ENCODE results near the gene DGKQ.

DNA sequence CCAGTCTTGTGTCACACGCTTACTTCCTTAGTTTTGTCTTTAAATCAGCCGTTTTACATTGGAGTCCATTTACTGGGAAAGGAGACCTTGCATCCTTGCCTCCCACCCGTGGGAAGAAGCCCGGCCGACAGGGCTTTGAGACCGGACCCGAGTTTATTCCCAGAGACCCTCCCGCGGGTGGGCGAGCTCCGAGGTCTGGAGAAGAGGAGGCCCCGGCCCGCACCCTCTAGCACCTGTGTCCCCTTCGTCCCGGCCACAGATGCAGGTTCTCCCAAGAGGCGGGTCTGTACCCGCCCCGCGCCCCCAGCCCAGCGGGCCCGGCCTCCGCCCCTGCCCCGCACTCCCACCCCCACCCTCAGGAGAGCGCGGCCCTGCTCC, 23.6 kb upstream of the DGKQ start:
- TF ChIP-seq, protein P1, sequence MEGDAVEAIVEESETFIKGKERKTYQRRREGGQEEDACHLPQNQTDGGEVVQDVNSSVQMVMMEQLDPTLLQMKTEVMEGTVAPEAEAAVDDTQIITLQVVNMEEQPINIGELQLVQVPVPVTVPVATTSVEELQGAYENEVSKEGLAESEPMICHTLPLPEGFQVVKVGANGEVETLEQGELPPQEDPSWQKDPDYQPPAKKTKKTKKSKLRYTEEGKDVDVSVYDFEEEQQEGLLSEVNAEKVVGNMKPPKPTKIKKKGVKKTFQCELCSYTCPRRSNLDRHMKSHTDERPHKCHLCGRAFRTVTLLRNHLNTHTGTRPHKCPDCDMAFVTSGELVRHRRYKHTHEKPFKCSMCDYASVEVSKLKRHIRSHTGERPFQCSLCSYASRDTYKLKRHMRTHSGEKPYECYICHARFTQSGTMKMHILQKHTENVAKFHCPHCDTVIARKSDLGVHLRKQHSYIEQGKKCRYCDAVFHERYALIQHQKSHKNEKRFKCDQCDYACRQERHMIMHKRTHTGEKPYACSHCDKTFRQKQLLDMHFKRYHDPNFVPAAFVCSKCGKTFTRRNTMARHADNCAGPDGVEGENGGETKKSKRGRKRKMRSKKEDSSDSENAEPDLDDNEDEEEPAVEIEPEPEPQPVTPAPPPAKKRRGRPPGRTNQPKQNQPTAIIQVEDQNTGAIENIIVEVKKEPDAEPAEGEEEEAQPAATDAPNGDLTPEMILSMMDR (IDR thresholded peaks at IDR 0.05; ENCODE audit: insufficient read depth, low read length, poor library complexity, severe bottlenecking), result no peak
- no peak for TF ChIP-seq EZH2phosphoT487 (conservative IDR thresholded peaks at IDR 0.05; ENCODE audit: low read length)

Data from SU-DHL-6 (cell line).